ENCODE measurements around the gene IGSF6. TPM values are rescaled to one million over a fixed set of nuclear protein-coding genes. Genes with fewer than 3 reads are reported as not detected.

The IGSF6 gene
- polyA plus RNA-seq, 1 of the 3 experiments (the other 2 are of a cell fraction) = not detected

DNA sequence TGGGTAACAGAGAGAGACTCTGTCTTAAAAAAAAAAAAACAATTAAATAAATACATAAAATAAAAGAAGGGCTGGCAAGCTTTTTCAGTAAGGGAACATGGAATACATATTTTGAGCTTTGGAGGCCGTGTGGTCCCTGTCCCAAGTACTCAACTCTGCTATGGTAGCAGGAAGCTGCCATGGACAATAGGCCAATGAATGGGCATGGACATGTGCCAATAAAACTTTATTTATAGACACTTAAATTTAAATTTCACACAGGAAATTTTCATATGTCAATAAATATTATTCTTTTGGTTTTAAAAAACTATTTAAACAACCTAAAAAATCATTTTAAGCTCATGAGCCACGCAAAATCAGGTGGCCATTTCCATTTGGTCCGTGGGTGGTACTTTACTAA lies 15.2 kb upstream of the IGSF6 start:
- Histone ChIP-seq H3K27me3 (ENCODE audit: insufficient read depth) (0 out of 2 replicates have a peak, but pooled peaks cover 12% of the 10 kb centered on the region), H3K9ac (no peak overlapping the region), H3K9me3 (no peaks in the 10 kb centered on the region), H4K20me1 (ENCODE audit: insufficient read depth) (no peaks in the 10 kb centered on the region), H3K4me1 (ENCODE audit: control insufficient read depth in 1 of 2, insufficient read depth in 2 of 2, low read depth in 1 of 2, low read length in 1 of 2) (peaks cover 0 to 9% of the 10 kb centered on the region in 2 experiments; a peak in 1 of 4 replicates), H3K27ac (ENCODE audit: low read depth in 2 of 2, low read length in 1 of 2) (no peak overlapping the region), H2AFZ (ENCODE audit: low read depth) (no peak overlapping the region), H3K79me2 (ENCODE audit: insufficient read depth) (no peaks in the 10 kb centered on the region), H3F3A (replicated peaks; ENCODE audit: insufficient read depth) (no peaks in the 10 kb centered on the region), H3K4me2 (no peak overlapping the region), H3K4me3 (ENCODE audit: low read depth in 2 of 2, low read length in 1 of 2) (no peak overlapping the region), H3K9me2 (no peaks in the 10 kb centered on the region), H3K36me3 (replicated peaks in 1 of 2; ENCODE audit: control insufficient read depth in 1 of 2, insufficient read depth in 2 of 2, low read length in 1 of 2) (no peaks in the 10 kb centered on the region)
- DNase-seq = no peak
- WGBS (ENCODE audit: low lambda C conversion rate) = 85% methylated on average over 3 of the region's 3 CpGs
- TF ChIP-seq, protein P1, sequence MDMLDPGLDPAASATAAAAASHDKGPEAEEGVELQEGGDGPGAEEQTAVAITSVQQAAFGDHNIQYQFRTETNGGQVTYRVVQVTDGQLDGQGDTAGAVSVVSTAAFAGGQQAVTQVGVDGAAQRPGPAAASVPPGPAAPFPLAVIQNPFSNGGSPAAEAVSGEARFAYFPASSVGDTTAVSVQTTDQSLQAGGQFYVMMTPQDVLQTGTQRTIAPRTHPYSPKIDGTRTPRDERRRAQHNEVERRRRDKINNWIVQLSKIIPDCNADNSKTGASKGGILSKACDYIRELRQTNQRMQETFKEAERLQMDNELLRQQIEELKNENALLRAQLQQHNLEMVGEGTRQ (IDR thresholded peaks at IDR 0.05; ENCODE audit: borderline replicate concordance, low read depth, low read length) = no peak
- TF ChIP-seq, protein P2, sequence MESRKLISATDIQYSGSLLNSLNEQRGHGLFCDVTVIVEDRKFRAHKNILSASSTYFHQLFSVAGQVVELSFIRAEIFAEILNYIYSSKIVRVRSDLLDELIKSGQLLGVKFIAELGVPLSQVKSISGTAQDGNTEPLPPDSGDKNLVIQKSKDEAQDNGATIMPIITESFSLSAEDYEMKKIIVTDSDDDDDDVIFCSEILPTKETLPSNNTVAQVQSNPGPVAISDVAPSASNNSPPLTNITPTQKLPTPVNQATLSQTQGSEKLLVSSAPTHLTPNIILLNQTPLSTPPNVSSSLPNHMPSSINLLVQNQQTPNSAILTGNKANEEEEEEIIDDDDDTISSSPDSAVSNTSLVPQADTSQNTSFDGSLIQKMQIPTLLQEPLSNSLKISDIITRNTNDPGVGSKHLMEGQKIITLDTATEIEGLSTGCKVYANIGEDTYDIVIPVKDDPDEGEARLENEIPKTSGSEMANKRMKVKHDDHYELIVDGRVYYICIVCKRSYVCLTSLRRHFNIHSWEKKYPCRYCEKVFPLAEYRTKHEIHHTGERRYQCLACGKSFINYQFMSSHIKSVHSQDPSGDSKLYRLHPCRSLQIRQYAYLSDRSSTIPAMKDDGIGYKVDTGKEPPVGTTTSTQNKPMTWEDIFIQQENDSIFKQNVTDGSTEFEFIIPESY (IDR thresholded peaks at IDR 0.05; ENCODE audit: borderline replicate concordance, low read depth) = no peak
- no peak for TF ChIP-seq FOSL2 (IDR thresholded peaks at IDR 0.05; ENCODE audit: borderline replicate concordance, low read depth)
- no peak for TF ChIP-seq SIN3A (IDR thresholded peaks at IDR 0.05; ENCODE audit: borderline replicate concordance, low read depth, low read length)
- TF ChIP-seq, protein P3, sequence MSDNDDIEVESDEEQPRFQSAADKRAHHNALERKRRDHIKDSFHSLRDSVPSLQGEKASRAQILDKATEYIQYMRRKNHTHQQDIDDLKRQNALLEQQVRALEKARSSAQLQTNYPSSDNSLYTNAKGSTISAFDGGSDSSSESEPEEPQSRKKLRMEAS (IDR thresholded peaks at IDR 0.05; ENCODE audit: low read depth) = no peak
- no peak for TF ChIP-seq TCF12 (IDR thresholded peaks at IDR 0.05)
- TF ChIP-seq, protein P4, sequence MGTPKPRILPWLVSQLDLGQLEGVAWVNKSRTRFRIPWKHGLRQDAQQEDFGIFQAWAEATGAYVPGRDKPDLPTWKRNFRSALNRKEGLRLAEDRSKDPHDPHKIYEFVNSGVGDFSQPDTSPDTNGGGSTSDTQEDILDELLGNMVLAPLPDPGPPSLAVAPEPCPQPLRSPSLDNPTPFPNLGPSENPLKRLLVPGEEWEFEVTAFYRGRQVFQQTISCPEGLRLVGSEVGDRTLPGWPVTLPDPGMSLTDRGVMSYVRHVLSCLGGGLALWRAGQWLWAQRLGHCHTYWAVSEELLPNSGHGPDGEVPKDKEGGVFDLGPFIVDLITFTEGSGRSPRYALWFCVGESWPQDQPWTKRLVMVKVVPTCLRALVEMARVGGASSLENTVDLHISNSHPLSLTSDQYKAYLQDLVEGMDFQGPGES (IDR thresholded peaks at IDR 0.05; ENCODE audit: low read depth, low read length) = no peak
- no peak for TF ChIP-seq RAD21 (IDR thresholded peaks at IDR 0.05; ENCODE audit: low read length)
- TF ChIP-seq FOXM1 (IDR thresholded peaks at IDR 0.05; ENCODE audit: low read depth) = no peak
- TF ChIP-seq MEF2A (IDR thresholded peaks at IDR 0.05; ENCODE audit: borderline replicate concordance, low read depth) = no peak
- POLR2A ChIA-PET = no interaction called here
- CTCF ChIA-PET = interaction anchor here (1.5 to 4.2 kb wide), 2 partner anchors 11 to 41 kb away, joined by 6 to 28 read pairs; no protein-coding TSS in a partner anchor

DNA sequence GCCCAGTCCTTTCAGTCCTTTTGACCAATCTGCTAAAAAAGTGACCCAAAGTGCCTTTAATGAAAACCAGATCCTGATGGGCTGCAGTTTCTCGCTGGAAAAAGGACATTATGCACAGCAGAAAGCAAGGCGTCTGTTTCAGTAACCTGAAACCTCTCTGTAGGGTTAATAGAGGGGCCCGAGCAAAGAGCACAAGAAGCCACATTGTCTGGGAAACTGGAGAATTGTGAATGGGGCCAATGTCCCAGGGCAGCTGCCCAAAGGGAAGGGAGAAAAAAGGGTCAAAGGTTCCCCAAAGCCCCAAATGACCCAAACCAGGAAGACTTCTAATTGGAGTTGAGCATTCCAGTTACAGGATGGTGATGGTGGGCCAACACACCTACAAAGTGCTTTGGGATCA lies 14.4 kb upstream of the IGSF6 start:
- H3K27ac ChIP-seq (ENCODE audit: low read depth in 2 of 2, low read length in 1 of 2) = peak overlapping the region in 1 of 2 experiments; percentile 3; a peak in 1 of 4 replicates
- H4K20me1 ChIP-seq (ENCODE audit: insufficient read depth) = no peaks in the 10 kb centered on the region
- ChIA-PET CTCF (interaction anchor here (4.2 kb wide), 1 partner anchor 10 kb away, joined by 28 read pairs; no protein-coding TSS in a partner anchor), POLR2A (no interaction called here)
- H2AFZ ChIP-seq (ENCODE audit: low read depth) = no peak overlapping the region
- H3K9me2 ChIP-seq = no peaks in the 10 kb centered on the region
- H3K9ac ChIP-seq = no peak overlapping the region
- no peaks in the 10 kb centered on the region for H3K36me3 ChIP-seq (replicated peaks in 1 of 2; ENCODE audit: control insufficient read depth in 1 of 2, insufficient read depth in 2 of 2, low read length in 1 of 2)
- H3K79me2 ChIP-seq (ENCODE audit: insufficient read depth) = no peaks in the 10 kb centered on the region
- no peaks in the 10 kb centered on the region for H3K9me3 ChIP-seq
- H3K4me1 ChIP-seq (ENCODE audit: control insufficient read depth in 1 of 2, insufficient read depth in 2 of 2, low read depth in 1 of 2, low read length in 1 of 2) = peaks cover 0 to 9% of the 10 kb centered on the region in 2 experiments; a peak in 1 of 4 replicates
- no peak overlapping the region for H3K4me2 ChIP-seq
- DNase-seq = peak; percentile 34
- WGBS (ENCODE audit: low lambda C conversion rate) = 30% methylated on average over 3 of the region's 3 CpGs
- H3K27me3 ChIP-seq (ENCODE audit: insufficient read depth) = 0 out of 2 replicates have a peak, but pooled peaks cover 12% of the 10 kb centered on the region
- H3F3A ChIP-seq (replicated peaks; ENCODE audit: insufficient read depth) = peaks cover under 1% of the 10 kb centered on the region
- H3K4me3 ChIP-seq (ENCODE audit: low read depth in 2 of 2, low read length in 1 of 2) = no peak overlapping the region
- no peak for TF ChIP-seq FOXJ3 (CRISPR knock-in tag; IDR thresholded peaks at IDR 0.05)
- TF ChIP-seq TCF12 (IDR thresholded peaks at IDR 0.05) = peak; percentile 46; the same call in 1 of the 2 replicates
